Activated T-helper 1 cell treated with Interleukin-2 at 50 U/mL for 16 hours (primary cell): ENCODE data around the gene RNF17.

ENCODE experiments used
- DNase-seq: peaks from one replicate; pipeline ENCODE4 v3.0.0-alpha.2; 2020; ENCODE audit warnings: low read depth

RNF17 gene

DNA sequence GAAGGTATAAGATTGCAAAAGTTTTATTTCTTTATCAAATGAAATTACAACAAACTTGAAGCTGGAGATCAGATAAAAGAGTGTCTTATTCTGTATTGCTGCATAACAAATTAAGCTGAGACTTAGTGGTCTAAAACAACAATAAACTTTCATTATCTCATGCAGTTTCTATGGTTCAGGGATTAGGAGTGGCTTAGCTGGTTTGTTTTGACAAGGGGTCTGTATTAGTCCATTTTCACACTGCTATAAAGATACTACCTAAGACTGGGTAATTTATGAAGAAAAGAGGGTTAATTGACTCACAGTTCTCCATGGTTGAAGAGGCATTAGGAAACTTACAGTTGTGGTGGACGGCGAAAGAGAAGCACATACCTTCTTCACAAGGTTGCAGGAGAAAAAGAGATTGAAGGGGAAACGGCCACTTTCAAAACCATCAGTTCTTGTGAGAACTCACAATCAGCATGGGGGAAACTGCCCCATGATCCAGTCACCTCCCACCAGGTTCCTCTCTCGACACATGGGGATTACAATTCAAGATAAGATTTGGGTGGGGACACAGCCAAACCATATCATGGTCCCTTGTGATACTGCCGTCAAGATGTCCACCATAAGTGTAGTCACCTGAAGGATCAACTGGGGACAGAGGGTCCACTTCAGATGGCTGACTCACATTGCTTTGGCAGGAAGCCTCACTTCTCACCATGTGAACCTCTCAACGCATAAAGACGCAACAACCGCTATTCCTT, 97.8 kb downstream of the RNF17 start:
- DNase-seq = no peak

DNA sequence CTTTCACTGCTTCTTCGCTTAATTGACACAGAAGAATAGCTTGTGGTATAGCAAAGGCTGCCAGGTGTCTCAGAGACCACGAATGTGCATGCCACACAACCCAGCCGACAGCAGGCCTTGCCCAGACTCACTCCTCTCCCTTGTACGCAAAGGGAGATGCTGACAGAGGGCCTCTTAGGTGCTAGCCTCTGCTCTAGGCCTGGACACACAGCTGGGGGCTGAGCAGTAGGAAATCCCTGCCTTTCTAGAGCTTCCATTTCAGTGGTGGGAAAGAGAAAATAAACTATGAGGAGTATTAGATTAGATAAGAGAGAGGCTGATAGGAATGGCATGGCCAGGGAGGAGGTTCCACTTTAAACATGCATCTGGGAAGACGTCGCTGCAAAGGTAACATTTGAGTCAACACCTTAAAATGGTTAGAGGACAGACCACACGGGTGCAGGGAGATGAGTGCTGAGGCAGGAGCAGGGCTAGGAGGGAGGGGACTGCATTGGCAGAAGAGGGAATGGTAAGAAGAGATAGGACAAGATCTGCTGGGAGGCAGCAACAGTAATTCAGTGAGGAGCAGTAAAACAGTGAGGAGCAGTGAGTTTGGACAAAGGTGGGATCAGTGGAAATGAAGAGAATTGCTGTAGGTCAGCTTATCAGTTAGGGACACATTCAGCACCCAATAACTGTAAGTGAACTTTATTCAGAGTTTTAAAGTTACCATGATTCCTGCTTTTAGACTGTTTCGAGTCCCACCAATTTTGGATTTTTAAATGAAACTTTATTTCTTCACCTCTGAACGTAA, 100.0 kb downstream of the RNF17 start:
- no peak for DNase-seq

DNA sequence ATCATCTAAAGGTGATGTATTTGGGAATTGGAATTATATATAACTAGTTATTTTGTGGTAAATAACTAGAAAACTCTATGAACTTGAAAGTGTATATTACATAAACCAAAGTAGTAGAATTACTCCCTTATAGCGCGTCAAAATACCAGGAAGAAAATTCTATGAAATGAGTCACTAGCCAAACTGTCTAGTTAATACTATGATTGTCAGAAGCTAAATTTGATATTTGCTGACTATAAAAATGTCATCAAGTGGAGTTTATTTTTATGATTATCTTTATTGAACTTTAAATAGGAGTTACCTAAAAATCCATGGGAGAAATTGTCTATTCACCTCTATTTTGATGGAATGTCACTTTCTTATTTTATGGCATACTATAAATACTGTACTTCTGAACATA, 100.6 kb downstream of the RNF17 start:
- no peak for DNase-seq

DNA sequence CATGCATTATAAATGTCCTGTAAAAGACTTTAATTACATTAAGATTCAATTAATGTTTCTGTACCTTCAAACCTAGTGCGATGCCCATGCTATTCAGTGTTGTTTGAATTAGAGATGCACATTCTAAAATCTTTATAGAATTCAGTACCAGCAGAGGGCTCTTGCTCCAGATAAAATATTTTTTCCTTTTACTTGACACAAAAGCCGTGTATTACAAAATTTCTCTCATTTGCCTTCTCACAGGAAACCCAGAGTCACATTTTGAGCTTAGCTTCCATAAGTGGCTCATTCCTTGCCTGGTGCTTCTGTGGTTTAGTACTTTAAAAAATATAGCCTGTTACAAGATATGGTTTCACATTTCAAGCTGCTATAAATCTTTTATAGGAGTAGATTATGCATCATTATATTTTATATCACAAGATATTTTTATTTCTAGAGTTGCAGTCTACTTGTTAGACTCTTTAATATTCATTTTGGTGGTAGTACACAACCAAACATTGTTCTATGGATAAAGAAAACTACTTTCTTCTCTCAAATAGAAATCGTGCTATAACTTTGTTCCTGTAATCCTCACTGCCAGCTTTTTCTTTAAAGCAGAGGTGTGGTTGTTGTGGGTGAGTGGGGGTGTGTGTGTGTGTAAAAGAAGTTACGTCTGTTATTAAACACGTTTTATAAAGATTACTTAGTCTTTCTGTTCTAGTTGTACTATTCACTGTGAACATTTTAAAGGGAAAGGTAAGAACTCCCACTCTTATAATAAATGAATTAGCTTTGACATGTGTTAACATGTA, 101.4 kb downstream of the RNF17 start:
- no peak for DNase-seq

DNA sequence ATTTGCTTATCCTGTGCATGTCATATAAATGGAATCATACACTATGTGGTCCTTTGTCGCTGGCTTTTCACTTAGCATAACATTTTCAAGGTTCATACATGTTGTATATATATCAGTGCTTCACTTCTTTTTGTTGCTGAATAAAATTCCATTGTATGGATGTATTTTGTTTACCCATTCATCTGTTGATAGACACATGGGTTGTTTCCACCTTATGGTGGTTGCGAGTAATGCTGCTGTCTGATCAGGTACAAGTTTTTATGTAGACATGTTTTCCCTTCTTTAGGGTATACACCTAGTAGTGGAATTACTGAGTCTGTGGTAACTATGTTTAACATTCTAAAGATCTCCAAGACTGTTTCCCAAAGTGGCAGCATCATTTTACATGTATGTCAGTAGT, 102.5 kb downstream of the RNF17 start:
- DNase-seq = no peak

DNA sequence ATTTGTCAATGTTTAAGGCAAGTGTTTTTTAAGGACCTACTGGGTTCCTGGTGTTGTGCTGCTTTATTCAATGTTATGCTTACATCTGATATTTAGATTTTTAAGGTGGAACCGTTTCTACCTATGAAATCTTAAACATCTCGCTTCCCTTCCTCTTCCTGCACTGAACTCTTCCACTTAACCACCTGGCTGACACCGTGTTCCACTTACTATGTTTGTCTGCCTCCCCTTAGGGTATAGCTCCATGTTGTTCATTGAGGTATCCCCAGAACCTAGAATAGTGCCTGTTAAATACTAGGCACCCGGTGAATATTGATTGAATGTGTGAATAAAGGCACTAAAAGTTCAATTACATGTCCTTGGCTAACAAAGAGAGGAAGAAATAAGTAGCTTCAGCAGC, 104.9 kb downstream of the RNF17 start:
- DNase-seq = no peak

DNA sequence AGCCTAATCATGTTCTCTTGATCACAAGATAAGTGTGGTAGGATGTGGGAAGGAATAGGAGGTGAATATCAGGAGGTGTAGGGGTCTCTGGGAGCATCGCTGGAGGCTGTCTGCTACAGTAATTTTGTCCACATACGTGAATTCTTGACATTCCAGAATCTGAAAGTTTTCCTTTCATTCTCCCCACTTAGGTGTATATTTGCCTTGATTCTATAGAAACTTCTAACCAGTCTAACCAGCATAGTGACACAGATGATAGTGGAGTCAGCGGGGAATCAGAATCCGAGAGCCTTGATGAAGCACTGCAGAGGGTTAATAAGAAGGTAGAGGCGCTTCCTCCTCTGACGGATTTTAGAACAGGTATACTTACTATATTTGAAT, 106.4 kb downstream of the RNF17 start:
- no peak for DNase-seq

DNA sequence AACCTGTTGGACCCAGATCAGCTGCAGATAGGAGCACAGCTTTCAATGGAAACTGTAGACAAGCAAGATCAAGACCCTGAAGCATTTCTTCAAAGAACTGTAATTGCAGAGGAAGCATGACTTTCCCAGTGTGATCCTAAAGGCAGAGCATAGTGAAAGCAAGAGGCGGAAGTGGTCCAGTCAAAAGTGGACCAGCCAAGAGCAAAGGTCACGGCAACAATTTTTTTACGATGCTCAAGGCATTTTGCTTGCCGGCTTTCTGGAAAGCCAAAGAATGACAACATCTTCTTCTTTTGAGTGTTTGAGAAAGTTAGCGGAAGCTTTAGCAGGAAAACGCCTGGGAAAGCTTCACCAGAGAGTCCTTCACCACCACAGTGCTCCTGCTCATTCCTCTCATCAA, 111.6 kb downstream of the RNF17 start:
- no peak for DNase-seq

DNA sequence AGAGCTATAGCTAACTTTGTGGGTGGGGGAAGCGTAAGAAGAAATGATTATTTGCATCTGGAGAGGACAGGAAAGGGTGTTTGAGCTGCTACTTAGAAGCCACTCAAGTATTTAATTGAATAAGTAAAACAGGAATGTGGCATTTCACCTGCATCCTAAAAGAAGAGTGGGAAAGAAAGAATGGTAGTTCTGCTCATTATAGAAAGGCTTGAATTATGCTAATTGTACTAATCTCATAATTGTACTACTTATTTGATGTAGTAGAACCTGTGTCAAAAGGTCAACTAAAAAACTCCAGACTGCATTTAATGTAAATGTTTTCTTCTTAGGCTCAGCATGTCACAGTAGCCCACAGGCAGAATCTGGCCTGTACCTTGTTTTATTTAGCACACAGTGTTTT, 113.6 kb downstream of the RNF17 start:
- no peak for DNase-seq

DNA sequence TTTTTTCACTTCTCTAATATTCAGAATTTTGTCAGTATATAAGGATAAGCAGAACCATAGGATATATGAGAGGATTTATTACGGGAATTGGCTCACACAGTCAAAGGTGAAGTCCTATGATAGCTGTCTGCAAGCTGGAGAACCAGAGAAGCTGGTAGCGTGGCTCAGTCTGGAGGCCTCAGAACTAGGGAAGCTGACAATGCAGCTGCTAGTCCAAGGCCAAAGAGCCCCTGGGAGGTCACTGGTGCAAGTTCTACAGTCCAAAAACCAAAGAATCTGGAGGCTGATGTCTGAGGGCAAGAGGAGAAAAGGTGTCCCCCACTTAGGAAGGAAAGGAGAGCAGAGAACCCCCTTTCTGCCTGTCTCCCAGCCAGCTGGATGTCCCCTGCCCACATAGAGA, 114.4 kb downstream of the RNF17 start:
- no peak for DNase-seq

DNA sequence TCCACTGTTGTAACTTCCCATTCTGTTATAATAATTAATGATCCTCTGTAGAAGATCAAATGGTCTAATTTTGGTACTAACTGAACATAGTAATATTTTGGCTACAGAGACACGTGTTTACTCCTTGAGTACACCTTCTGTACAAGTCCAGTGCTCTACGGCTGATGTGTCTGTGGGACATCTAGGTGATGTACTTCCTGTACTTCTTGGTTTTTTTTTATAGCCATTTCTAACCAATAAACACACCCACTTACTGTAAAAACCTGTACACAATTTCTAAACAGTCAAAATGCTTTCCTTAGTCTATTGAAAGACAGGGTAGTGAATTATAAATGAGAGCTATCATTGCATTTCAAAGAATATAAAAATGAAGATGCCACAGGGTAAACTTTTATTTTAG, 118.7 kb downstream of the RNF17 start:
- no peak for DNase-seq

DNA sequence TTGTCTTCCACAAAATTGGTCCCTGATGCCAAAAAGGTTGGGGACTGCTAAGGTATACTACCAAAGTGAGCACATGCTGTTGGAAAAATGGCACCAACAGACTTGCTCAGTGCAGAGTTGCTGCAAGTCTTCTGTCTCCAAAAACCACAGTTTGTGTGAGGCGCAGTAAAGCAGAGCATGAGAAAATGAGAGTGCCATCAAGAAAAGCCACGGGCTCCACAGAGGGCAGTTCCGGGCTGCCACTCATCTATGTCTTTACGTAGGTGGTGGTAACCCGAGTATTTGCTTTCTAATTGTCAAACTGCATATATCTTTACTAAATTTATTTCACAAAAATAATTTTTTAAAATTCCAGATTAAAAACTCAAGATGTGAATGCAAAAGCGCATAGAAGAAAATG, 123.8 kb downstream of the RNF17 start:
- DNase-seq = no peak

DNA sequence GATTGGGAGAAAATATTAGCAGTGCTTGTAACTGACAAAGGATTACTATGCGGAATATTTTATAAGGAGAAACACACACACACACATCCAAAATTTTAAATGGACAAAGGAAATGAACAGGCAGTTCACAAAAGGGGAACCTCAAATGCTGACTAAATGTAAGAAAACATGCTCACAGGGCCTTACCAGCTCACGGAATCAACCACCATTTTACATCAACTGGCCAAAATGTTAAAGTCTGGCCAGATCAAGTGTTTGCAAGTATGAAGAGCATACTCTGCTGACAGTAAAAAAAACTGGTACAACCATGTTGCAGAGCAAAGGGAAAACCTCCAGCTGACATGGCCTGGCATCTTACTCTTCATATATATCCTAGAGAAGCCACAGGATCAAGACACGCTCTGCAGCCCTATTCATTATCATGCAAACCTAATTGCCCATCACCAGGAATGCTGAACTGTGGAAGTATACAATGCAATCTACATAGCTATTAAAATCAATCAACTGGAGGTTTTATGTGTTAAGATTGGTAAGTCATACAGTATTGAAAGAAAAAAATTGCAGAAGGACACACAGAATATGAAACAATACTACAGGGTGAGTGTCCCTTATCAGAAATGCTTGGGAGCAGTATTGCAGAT, 124.4 kb downstream of the RNF17 start:
- DNase-seq = no peak

DNA sequence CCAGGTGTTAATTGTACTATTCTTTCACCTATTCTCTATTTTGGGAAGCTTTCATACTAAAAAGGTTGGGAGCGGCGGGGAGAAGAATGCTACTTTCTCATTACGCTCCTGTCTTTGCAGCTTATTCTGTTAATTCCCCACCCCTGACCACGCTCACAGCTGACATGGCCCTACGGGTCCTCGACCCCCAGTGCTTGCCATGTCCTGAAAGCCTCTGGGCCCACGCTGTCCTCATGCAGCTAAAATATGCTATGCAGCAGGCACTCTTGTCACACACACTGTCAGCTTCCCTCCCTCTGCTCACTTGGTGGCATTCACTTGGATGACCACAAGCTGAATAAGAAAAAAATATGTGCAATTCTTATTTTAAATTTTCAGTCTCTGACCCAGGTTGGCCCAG, 126.3 kb downstream of the RNF17 start:
- DNase-seq = no peak

DNA sequence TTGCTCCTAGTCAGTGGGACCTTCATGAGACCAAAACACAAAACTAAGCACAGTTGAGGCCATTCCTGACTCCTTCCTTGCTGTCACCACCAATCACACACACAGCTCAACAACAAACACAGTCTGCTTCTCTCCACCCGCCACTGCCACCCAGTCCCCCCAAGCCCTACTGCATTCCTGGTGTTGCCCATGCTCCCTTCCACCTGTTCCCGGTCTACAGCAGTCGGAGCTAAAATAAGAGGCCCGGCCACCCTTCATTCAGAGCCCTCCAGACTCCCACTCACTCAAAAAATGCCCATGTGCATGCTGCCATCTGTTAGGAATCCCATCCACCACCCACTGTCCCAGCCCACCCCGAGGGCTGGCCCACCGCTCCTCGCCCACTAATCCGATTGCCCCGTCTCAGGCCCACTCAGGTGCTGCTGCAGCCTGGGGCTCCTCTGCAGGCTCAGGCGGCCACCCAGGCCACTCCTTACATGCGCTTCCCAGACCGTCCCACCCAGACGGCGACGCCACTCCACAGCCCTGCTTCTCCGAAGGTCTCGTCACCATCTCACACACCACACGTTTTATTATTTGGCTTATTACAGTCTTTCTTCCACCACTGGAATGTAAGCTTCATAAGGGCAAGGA, 127.6 kb downstream of the RNF17 start:
- DNase-seq = no peak

DNA sequence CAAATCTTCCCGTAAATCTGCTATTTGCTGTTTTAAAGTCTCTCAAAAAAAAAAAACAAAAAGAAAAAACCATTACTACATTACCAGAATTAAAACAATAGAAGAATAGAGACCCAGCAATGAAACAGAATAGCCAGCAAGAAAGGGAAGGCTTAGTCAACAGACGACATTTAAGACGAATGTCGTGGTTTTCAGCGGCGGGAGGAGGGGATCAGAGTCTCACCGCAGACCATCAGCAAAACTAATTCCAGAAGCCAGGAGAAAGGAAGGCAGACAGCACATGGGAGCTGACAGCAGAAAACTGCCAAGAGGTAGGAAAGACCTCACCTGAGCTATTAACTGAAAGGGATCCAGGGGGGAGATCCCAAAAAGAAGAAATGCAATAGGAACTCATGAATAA, 128.9 kb downstream of the RNF17 start:
- DNase-seq = no peak

DNA sequence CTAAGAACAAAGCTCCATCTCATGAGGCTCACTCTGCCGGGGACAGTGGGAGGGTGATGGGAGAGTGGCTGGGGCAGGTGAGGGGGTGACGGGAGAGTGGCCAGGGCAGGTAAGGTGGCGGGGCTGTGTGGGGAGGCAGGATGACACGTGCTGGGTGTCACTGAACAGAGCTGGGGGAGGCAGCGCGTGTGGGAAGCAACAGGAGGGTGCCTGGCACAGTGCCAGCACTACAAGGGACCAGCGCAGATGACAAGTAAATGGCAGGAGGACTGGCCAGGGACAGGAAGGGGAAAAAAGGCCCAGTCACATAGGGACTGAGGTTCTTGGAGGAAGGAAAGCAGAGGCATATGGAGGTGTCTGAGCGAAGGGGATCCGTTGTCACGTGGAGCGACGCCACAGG, 129.9 kb downstream of the RNF17 start:
- no peak for DNase-seq

DNA sequence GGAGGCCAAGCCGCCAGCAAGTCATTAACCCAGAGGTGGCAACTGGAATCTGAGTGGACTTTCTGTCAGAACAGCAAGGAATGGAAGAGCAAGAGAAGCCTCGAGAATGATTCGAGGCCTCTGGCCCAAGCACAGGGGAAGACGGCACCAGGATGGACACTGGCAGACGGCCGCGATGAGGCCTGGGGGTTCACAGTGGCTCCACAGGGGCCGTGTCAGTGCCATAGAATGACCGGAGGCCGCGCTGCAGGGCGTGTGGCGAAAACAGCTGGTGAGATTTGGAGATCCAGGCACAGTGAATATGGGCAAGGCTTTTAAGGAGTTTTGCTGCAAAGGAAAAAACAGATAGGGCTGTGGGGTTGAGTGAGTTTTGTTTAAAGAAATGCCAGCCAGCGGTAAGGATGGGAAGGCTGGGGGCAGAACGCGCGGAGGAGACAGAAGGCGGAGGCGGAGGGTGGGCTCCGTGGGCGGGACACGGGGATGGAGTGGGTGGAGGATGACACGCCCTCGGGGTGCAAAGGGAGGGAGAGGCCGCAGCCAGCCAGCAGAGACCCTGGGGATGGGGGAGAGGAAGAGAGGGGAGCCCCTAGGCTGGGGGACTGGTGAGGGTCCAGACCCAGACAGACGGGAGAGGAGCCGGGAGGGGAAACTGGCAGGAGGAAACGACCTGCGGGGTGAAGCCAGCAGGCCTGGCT, 130.5 kb downstream of the RNF17 start:
- DNase-seq = no peak

DNA sequence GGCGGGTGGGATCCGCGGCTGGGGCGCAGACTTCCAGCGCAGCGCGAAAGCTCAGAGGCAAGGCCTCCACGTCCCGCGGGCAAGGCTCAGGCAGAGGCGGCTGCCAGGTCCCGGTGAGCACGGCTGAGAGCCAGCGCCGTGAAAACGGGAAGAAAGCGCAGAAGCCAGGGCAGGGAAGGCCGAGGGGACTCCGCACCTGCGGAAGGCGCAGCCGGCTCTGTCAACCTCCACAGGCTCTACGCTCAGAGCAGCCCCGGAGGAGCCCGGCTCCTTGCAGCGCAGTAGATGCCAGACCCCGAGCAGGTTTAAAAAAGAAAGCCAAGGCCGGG, 131.0 kb downstream of the RNF17 start:
- DNase-seq = no peak

DNA sequence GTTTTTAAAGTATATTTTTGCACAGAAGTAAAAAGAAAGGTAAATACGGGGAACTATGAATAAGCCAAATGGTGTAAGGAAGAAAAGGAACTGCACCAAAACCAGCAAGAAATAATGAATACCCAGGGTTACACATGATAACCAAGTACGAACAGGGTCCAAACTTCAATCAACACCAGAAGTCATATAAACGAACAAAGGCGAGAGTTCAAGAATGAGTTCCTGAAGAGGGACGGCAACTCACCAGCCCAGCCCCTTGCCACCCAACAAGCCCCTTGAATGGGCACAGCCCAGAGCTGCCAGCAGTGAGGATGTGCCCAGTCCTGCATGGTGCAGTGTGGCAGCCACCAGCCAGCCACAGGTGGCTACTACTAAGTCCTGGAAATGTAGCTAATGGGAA, 132.1 kb downstream of the RNF17 start:
- DNase-seq = no peak

DNA sequence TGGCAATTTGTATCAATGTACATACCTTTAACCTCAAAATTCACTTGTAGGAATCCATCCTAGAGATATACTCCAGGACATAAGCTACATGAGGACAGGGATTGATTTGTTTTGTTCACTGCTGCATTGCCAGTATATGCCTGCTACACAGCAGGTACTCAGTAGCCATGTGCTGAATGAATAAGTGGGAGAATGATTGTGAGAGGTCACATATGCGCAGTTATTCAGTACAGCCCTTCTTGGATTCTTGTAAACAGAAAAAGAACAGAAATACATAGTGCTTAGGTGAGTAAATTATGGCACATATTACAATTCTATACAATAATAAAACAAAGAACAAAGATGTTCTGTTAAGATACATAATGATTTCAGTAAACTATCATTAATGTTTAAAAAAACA, 133.3 kb downstream of the RNF17 start:
- no peak for DNase-seq

DNA sequence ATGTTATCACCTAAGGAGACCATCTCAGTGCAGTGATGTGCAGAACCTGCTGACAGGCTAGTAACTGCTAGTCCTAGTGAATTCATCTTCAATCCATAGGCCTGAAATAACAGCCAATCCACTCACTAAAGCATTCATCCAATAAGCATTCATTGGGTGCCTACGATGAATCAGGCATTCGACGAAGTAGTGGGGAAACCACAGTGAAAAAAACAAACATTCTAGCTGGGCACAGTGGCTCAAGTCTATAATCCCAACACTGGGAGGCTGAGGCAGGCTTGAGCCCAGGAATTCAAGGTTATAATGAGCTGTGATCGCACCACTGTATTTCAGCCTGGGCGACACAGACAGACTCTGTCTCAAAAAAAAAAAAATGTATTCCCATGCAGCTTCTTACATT, 135.6 kb downstream of the RNF17 start:
- no peak for DNase-seq
